ENCODE data around the gene CNDP2.

DNA sequence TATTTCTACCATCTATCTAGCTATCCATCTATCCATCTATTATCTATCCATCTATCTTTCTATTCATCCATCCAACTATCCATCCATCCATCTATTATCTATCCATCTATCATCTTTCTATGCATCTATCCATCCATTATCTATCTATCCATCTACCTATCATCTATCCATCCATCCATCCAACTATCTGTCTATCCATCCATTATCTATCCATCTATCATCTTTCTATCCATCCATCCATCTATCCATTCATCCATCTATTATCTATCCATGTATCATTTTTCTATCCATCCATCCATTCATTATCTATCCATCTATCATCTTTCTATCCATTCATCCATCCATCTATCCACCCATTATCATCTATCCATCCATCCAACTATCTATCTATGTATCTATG, 76.9 kb downstream of the CNDP2 start:
- TF ChIP-seq, protein P1, sequence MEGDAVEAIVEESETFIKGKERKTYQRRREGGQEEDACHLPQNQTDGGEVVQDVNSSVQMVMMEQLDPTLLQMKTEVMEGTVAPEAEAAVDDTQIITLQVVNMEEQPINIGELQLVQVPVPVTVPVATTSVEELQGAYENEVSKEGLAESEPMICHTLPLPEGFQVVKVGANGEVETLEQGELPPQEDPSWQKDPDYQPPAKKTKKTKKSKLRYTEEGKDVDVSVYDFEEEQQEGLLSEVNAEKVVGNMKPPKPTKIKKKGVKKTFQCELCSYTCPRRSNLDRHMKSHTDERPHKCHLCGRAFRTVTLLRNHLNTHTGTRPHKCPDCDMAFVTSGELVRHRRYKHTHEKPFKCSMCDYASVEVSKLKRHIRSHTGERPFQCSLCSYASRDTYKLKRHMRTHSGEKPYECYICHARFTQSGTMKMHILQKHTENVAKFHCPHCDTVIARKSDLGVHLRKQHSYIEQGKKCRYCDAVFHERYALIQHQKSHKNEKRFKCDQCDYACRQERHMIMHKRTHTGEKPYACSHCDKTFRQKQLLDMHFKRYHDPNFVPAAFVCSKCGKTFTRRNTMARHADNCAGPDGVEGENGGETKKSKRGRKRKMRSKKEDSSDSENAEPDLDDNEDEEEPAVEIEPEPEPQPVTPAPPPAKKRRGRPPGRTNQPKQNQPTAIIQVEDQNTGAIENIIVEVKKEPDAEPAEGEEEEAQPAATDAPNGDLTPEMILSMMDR (IDR thresholded peaks at IDR 0.05): no peak
- no peak for TF ChIP-seq POLR2A (IDR thresholded peaks at IDR 0.05; ENCODE audit: low read depth)
